HuH-7 (cell line): ENCODE measurements around the gene TMUB2.
"Not testable (repeated sequence)": the region's sequence is repeated elsewhere in the genome, so short reads cannot be mapped to it uniquely, and the experiment has no call there.

ENCODE experiments used
- DNase-seq: peaks from one replicate; pipeline ENCODE4 v3.0.0; 2011; ENCODE audit warnings: low spot score

Gene TMUB2

DNA sequence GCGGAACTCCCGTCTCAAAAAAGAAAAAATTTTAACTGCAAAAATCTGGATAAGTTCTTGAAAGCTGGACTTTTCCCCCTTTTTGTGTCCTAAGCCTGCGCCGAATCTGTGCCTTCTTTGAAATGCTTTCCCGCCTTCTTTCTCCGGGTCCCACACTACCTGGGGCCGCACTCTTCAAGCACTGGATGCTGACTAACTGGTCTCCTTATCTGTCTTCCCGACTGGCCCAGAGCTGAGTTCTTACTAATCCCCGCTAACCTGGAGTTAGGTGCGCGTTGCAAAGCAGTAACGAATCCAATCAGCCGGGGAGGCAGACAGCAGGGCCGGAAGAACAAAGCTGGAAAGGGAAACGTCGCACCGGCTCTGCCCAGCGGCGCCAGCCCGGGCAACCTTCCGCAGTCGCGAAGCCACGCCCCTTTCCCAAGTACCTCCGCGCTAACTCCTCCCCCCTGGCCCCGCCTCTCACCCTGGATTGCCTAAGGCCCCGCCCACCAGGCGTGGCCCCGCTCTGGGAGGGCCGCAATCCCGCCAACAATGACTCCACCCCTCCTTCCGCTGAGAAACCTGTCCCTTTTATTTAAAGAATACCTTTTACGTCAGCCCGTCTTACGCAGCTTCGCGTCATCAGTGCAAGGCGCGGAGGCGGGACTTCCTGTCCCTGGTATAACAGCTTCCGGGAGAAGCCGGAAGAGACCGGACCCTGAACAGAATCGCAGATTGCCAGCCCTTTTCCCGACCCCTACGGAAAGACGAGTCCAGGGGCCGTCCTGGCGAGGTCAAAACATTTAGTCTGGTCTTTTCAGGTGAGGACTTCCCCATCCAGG is at the start of gene TMUB2:
Gene TMUB2, plus strand, starts transcription at position 666 of the 824 bp plus-strand sequence. CDS start 737 bp downstream, outside the sequence.
- DNase-seq = peak; percentile 98

DNA sequence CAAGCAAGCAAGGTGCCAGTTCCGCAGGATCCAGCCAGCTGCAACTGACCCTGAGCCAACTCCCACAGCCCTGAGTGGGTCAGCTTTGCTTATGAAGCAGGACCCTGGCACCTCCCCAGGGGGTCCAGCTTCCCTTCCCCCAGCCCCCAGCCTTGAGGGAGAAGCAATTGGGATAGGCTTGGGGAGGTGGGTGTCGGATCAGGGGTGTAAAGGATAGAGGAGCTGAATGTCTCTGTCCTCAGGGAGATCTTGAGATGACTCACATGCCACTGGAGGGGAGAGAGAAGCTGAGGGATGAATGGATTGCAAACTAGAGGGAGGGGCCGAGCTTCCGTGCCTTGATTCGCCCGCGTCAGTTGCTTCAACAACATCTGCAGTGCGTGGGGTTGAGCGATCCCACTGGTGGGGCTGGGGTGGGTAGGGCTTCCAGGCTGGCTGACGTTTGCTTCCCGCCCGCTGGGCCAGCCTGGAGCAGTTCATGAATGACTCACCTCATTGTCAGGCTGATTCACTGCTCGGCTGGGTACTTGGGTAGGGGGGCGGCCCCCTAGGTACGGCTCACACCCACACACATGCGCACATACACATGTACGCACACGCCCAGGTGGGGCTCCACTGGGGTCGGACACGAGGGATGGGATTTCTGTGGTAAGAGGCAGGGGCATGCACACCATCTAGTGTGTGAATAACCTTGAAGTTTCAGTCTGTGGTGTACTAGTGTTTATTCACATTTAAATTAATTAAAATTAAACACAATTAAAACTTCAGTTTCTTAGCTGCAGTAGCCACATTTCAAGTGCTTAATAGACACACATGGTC is 48.7 kb upstream of the TMUB2 start:
- peak; percentile 82 for DNase-seq

DNA sequence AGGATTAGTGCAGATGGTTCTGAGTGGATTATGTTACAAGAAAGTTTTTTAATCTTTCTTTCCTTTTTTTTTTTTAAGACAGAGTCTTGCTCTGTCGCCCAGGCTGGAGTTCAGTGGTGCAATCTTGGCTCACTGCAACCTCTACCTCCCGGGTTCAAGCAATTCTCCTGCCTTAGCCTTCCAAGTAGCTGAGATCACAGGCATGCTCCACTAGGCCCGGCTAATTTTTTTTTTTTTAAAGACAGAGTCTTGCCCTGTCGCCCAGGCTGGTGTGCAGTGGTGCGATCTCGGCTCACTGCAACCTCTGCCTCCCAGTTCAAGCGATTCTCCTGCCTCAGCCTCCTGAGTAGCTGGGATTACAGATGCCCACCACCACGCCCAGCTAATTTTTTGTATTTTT is 42.9 kb upstream of the TMUB2 start:
- DNase-seq = not testable (repeated sequence)

DNA sequence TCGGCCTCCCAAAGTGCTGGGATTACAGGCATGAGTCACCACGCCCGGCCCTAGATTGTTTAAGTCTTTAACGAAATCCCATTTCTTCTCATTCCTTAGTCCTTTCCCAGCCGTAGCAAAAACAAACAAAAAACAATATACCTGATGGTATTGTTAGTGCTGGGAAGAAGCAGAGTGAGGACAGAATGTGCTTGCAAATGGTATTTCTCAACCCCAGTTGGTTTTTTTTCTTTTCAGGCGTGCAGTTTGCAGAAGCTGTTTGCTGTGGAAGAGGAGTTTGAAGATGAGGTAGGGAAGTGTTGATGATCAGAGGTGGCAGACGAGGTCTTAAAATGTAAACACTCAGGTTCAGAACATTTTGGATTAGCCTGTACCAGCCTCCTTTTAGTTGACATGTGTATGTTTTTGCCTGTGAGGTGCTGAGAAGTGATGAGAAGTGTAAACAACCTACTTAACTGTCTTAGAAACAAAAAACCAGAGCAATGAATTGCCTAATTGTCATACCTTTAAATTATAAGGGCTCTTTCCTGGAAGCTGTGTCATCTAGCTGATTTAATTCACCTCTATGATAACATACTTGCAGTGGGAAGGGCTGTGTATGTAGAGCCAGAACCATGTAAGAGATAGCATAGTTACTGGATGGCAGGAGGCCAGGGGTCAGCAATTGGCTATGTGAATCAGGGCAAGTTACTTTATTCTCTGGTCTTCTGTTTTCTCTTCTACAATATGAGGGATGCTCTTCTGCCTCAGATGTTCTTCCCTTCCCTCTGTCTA is 41.6 kb upstream of the TMUB2 start:
- no peak for DNase-seq

DNA sequence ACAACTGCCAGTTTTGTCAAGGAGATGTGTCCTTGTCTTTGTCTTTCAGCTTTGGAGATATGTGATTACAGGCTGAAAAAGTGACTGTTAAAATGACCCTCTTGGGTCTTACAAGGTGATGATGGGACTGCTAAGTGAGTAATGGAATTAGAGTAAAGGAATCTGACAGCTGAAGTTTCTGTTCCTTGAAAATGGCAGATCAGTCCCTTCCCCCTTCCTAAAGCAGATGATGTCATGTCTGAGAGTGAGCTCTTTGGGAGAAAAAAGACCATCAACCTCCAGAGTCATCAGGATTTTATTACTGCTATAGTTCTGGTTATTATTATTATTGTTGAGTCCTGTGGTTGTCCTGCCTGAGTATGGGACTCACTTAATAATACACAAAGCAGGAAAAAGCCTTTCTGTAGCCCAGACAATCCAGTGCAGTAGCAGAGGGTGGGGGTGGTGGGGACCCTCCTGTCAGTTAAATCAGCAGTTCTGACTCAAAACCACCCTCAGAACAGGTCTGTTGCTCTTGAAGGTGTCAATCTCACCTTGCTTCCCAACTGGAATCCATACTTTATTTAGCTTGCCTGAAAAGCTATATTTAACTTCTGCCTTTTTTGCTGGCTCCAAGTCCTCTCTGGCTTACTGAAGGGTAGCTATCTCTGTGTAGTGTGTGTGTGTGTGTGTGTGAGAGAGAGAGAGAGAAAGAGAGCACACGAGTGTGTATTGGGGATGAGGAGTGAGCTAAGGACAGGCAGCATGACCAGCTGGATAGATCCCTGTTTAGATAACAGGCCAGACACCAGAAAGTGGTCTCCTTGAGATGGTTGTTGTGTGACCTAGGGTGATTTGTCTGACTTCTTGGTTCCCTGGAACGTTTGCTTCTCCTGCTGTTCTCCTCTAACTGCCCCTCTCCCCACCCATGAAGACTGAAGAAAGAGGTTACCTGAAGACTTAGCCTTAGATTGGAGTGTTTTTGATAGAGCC is 40.1 kb upstream of the TMUB2 start:
- no peak for DNase-seq

DNA sequence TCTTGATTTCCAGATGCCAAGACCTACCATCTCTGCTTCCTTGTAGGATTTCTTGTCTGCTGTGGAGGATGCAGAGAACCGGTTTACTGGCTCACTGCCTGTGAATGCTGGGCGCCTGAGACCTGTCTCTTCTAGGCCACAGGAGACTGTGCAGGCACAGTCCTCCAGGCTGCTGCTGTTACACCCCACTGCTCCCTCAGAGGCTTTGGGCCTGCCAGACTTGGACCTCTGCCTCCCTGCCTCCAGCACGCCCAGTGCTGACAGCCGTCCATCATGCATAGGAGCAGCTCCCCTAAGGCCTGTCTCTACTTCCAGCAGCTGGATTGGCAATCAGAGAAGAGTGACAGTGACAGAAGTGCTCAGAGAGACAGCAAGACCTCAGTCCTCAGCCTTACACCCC is 39.0 kb upstream of the TMUB2 start:
- no peak for DNase-seq

DNA sequence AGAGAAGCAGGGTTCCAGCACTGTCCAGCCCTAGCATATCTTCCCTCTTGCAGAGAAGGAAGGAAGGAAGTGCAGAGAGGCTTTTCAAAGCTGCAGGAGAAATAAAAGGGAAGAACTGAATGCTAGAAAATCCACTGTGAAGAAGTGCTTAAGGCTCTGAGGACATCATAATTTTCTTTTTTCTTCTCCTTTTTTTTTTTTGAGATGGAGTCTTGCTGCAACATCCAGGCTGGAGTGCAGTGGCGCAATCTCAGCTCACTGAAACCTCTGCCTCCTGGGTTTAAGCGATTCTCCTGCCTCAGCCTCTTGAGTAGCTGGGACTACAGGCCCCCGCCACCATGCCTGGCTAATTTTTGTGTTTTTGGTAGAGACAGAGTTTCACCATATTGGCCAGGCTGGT is 37.7 kb upstream of the TMUB2 start:
- DNase-seq = not testable (repeated sequence)

DNA sequence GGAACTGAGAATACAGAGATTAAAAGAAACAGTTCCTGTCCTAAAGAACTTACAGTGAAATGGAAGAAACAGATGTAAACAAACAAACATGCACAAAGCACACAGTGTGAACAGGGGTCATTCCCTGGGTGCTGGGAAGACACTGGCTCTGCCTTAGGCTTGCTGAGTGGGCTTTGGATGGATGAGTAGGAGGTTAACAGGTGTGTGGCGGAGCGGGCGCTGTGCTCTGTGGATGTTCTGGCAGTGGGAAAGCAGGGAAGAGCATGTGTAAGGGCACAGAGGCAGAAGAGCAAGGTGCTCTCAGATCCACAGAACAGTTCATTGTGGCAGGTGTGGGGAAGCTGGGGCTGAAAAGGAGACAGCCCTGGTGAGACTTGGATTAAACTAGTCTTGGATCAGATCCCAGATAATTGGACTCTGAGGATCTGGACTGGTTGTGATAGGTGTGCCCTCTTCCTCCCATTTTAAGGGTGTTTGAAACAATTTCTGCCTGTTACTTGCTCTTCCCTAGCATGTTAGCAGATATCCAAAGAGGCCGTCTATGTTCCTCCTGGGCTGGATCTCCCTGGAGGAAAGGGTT is 36.9 kb upstream of the TMUB2 start:
- no peak for DNase-seq

DNA sequence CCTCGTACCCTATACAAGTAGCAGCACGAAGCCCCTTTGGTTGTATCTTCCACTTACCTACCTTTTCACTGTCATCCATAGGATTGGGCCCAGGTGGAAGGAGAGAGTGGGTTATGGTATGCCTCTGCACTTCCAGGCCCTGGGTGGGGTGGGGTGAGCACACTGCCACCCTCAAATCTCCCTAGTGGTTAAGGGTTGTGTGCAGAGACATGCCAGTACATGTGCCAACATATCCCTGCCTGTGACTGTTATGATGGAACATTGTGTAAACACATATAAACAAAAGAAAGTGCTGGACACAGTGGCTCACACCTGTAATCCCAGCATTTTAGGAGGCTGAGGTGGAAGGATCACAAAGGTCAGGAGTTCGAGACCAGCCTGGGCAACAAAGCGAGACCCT is 33.9 kb upstream of the TMUB2 start:
- DNase-seq = no peak

DNA sequence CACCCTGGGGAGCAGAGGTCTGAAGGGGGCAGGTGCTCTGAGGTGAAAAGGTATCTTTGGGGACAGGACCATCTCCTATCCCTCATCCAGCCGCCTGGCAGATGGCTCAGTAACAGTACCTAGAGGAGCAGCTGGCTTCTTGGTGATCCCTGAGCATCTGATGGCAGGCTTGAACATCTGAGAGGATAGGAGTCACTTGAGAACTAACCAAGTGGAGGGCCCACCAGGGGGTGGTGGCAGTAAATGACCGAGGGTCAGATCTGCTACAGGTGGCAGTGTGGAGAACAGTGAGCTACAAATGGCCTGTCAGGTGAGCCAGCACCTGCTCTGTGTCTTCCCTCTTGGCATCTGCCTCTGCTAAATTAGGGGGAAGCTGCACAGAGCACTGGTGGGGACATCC is 31.3 kb upstream of the TMUB2 start:
- DNase-seq = no peak

DNA sequence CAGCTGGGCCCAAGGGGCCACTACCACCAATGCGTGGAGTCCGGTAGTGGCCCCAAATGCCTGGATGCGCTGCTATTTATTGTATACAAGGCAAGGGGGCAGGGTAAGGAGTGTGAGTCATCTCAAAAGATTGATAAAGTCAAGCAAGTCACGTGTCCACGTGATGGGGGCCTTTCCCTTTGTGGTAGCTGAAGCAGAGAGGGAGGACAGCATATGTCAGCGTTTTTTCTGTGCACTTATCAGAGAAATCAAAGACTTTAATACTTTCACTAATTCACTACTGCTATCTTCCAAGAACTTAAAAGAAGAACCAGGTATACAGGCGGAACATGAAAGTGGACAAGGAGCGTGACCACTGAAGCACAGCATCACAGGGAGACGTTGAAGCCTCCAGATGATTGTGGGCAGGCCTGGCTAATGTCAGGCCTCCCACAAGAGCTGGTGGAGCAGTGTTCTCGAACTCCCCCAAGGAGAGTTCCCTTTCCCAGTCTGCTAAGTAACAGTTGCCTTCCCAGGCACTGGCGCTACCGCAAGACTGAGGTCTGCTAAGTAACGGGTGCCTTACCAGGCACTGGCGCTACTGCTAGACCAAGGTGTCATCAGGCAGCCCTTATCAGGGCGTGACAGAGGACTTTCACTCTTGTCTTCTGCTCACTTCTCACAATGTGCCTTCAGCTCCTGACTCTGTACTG is 27.1 kb upstream of the TMUB2 start:
- DNase-seq = no peak

DNA sequence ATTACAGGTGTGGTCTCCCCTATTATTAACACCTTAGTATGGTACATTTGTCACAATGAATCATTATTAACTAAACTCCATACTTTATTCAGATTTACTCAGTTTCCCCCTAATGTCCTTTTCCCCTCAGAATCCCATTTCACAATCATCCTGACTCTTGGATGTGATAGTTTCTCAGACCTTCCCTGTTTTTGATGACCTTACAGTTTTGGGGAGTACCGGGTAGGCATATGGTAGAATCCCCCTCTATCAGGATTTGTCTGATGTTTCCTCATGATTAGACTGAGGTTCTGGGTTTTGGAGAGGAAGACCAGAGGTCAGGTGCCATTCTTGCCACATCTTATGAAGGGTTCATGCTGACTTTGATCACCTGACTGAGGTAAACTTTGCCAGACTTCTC is 22.3 kb upstream of the TMUB2 start:
- DNase-seq = no peak

DNA sequence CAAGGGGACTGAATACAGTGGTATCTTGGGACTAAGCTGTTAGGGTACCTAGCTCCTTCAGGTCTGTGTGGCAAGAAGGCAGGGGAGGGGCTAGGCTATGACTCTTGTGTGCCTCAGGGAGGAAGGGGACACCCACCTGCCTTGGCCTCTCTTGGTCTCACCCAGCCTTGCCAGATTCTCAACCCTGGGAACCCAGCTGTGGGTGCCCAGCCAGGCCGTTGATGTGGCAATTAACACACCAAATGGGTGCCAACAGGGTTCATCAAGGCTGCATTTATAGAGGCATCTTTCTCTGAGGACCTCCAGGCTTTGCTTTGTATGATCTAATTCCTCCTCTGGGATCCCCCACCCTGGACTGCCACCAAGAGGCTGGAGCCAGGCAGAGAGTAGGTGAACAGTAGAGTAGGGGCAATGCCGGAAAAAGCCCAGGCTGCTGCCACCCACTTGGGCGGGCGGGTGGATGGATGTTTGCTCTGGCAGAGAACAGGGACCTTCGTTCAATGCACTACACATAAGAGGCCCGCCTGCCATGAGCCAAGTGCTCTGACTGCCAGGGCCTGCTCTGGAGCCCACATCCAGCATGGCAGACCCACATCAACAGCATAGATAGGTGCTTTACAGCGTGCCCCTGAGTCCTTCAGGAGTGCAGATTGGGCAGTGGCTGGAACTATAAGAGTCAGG is 19.5 kb upstream of the TMUB2 start:
- no peak for DNase-seq

DNA sequence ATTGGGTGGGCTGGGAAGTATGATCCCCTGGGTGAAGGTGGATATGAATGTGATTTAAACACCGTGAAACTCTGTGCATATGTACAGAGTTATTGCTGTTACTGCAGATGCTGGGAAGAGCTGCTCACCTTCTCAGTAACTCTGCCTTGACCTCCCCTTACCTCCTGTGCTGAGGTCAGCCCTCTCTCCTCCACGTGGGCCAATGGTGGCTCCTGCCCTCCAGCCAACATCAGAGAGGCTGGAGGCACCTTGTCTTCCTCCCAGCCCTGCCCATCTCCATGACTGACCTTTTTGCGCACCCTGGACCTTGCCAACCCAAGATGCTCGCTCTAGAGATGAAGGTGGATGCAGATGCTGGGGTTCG is 16.7 kb upstream of the TMUB2 start:
- DNase-seq = no peak

DNA sequence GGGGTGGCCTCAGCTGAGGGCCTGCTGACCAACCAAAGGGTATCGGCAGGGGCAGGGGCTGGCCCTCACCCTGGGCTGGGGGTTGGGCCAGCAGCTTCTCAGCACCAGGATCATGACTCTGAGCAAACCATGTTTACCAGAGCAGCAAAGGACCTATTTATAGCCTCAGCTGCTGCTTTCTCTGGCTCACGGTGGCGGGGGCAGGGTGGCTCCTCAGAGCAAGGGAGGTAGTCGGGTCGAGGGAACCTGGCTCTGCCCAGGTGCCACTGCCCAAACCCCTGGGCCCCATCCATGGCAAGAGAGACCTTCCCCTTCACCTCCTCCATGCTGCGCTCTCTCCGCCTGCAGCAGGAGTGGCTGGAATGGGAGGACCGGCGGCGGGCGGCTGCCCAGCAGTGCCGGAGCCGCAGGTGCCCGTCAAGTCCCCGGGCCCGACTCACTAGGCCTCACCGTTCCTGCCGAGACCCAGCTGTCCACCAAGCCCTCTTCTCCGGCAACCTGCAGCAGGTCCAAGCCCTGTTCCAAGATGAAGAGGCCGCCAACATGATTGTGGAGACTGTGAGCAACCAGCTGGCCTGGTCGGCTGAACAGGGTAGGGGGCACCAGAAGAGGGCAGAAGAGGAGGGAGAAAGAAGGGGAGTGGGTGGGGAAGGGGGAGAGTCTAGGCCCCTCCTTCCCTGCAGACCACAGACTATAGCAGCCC is 16.1 kb upstream of the TMUB2 start, which contains the start of gene ASB16:
Gene ASB16, plus strand, starts transcription at position 206 of the 703 bp plus-strand sequence. Its CDS starts 86 bp downstream, at position 292.
- DNase-seq = no peak

DNA sequence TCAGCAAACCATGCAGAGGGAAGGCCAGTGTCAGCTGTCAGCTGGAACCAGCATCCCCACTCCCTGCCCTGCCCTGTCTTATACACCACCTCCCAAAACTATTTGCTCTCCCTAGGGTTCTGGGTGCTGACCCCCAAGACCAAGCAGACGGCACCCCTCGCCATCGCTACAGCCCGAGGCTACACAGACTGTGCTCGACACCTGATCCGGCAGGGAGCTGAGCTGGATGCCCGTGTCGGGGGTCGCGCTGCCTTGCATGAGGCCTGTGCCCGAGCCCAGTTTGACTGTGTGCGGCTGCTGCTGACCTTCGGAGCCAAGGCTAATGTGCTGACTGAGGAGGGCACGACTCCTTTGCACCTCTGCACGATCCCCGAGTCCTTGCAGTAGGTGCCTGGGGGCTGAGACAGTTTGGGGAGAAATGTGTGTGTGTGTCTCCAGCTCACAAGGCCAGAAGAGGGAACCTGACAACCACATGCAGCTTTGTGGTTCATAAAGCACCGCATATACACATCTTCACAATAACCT is 14.8 kb upstream of the TMUB2 start:
- DNase-seq = no peak

DNA sequence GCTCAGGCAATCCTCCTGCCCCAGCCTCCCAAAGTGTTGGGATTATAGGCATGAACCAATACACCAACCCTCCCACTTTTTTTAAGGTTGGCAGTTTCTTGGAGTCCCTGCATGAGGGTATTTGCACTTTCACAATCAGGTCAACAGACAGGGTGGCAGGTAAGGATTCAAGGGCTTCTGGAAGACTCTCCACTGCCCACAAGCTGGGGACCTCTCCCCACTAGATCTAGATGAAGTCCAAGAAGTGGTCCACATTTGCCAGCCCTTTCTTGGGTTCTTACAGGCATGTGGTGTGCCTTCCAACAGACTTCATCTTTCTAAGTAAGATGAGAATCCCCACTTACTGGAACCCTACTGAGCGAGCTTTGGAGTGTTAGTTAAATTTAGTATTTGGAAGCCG is 12.3 kb upstream of the TMUB2 start:
- no peak for DNase-seq

DNA sequence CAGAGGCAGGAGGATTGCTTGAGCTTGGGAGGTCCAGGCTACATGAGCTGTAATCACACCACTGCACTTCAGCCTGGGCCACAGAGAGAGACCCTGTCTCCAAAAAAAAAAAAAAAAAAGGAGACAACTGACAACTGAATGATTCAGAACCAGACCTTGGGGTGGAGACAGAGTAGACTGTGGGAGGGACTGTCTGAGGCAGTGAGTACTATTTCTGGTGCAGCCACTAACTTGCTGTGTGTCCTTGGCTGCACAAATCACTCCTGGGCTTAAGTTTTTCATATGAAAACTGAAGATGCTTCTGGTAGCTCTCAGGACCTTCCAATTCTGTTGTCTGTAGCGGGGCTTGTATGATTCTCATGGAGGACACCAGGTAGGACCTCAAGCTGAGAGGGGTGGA is 10.5 kb upstream of the TMUB2 start:
- no peak for DNase-seq
